ENCODE measurements around the gene MAPRE3. TPM values are rescaled to one million over a fixed set of nuclear protein-coding genes. Genes with fewer than 3 reads are reported as not detected.

Gene MAPRE3
- total and polyA plus RNA-seq, 9 of the 15 experiments (the other 6 are each of a cell fraction or from before 2014, with no cell fraction given) = 0.70 to 43.2 (median 12.6) TPM

- TF ChIP-seq ZNF277 (CRISPR knock-in tag; IDR thresholded peaks at IDR 0.05; ENCODE audit: borderline replicate concordance) = no peak
- TF ChIP-seq ZNF586 (CRISPR knock-in tag; conservative IDR thresholded peaks at IDR 0.05) = no peak
- no peak for TF ChIP-seq CTCFL (IDR thresholded peaks at IDR 0.05; ENCODE audit: borderline replicate concordance, insufficient read depth, low read depth, low read length, poor library complexity, severe bottlenecking)
- TF ChIP-seq MBD1 (CRISPR knock-in tag; IDR thresholded peaks at IDR 0.05) = no peak
- peak; percentile 18; the same call in 1 of the 2 replicates for TF ChIP-seq MTA1 (IDR thresholded peaks at IDR 0.05; ENCODE audit: borderline replicate concordance)
- no peak for TF ChIP-seq TRIM28 (IDR thresholded peaks at IDR 0.05)
- TF ChIP-seq ZBTB34 (CRISPR knock-in tag; IDR thresholded peaks at IDR 0.05) = no peak
- TF ChIP-seq ZFP30 (CRISPR knock-in tag; IDR thresholded peaks at IDR 0.05; ENCODE audit: borderline replicate concordance) = no peak
- no peak for TF ChIP-seq THRAP3 (IDR thresholded peaks at IDR 0.05; ENCODE audit: borderline replicate concordance)
- no peak for TF ChIP-seq ZNF263 (CRISPR knock-in tag; IDR thresholded peaks at IDR 0.05; ENCODE audit: borderline replicate concordance)
- TF ChIP-seq ZNF280A (IDR thresholded peaks at IDR 0.05; ENCODE audit: low read depth, partially characterized antibody) = no peak
- TF ChIP-seq NCOA1 (IDR thresholded peaks at IDR 0.05; ENCODE audit: low read depth) = peak; percentile 59
- no peak for TF ChIP-seq ZNF232 (CRISPR knock-in tag; IDR thresholded peaks at IDR 0.05)
- TF ChIP-seq MLX (CRISPR knock-in tag; conservative IDR thresholded peaks at IDR 0.05) = no peak
- no peak for TF ChIP-seq SIN3B (IDR thresholded peaks at IDR 0.05; ENCODE audit: low read depth)
- TF ChIP-seq ZNF324 (CRISPR knock-in tag; IDR thresholded peaks at IDR 0.05) = no peak
- no peak; the same call in 1 of the 2 replicates for TF ChIP-seq E2F3 (CRISPR knock-in tag; IDR thresholded peaks at IDR 0.05)
- TF ChIP-seq MTF1 (CRISPR knock-in tag; IDR thresholded peaks at IDR 0.05; ENCODE audit: borderline replicate concordance) = no peak
Observed at GRCh38 chr2:27006602-27007415, 36.4 kb downstream of the MAPRE3 start (continued).

Data from K562 (cell line).